ENCODE measurements around the gene CD276. TPM values are rescaled to one million over a fixed set of nuclear protein-coding genes. Genes with fewer than 3 reads are reported as not detected.

Gene CD276
- total and polyA plus RNA-seq, 2 experiments from 2014 or later, result 106 to 222 TPM

GRCh38 chr15:73655724-73656123, 28.5 kb upstream of the CD276 start:
- Histone ChIP-seq H3K9me2 (replicated peaks; ENCODE audit: insufficient read depth) (no peaks in the 10 kb centered on the region), H3K27me3 (no peaks in the 10 kb centered on the region), H2AFZ (no peak overlapping the region), H3K4me3 (no peak overlapping the region), H3K36me3 (replicated peaks; ENCODE audit: insufficient read depth, low read depth) (no peaks in the 10 kb centered on the region), H3K4me2 (no peak overlapping the region), H3K9me3 (ENCODE audit: low read depth) (no peaks in the 10 kb centered on the region), H3K4me1 (ENCODE audit: insufficient read depth) (no peaks in the 10 kb centered on the region), H3K27ac (no peak overlapping the region), H4K20me1 (ENCODE audit: insufficient read depth, poor library complexity, severe bottlenecking) (no peaks in the 10 kb centered on the region), H3K79me2 (no peaks in the 10 kb centered on the region)
- TF ChIP-seq EZH2phosphoT487 (IDR thresholded peaks at IDR 0.05; ENCODE audit: low read depth, severe bottlenecking, unreplicated experiment), result no peak
- no peak for TF ChIP-seq CTCF (IDR thresholded peaks at IDR 0.05; ENCODE audit: poor library complexity)
- TF ChIP-seq EZH2 (IDR thresholded peaks at IDR 0.05; ENCODE audit: borderline replicate concordance), result no peak
- no peak for DNase-seq (ENCODE audit: low spot score)
- 94% methylated on average over 2 of the region's 2 CpGs for WGBS (ENCODE audit: low lambda C conversion rate, missing lambda C conversion rate)

GRCh38 chr15:73658645-73659044, 25.5 kb upstream of the CD276 start:
- Histone ChIP-seq H3K4me3 (no peak overlapping the region), H4K20me1 (ENCODE audit: insufficient read depth, poor library complexity, severe bottlenecking) (no peaks in the 10 kb centered on the region), H3K27me3 (no peaks in the 10 kb centered on the region), H3K79me2 (no peaks in the 10 kb centered on the region), H3K4me1 (ENCODE audit: insufficient read depth) (no peaks in the 10 kb centered on the region), H3K9me2 (replicated peaks; ENCODE audit: insufficient read depth) (no peaks in the 10 kb centered on the region), H3K4me2 (no peak overlapping the region), H2AFZ (no peak overlapping the region), H3K36me3 (replicated peaks; ENCODE audit: insufficient read depth, low read depth) (no peaks in the 10 kb centered on the region), H3K27ac (no peak overlapping the region), H3K9me3 (ENCODE audit: low read depth) (no peaks in the 10 kb centered on the region)
- no peak for DNase-seq (ENCODE audit: low spot score)
- TF ChIP-seq EZH2phosphoT487 (IDR thresholded peaks at IDR 0.05; ENCODE audit: low read depth, severe bottlenecking, unreplicated experiment) (no peak), CTCF (IDR thresholded peaks at IDR 0.05; ENCODE audit: poor library complexity) (no peak)
- 89% methylated on average over 1 of the region's 1 CpG for WGBS (ENCODE audit: low lambda C conversion rate, missing lambda C conversion rate)

- TF ChIP-seq CTCF (IDR thresholded peaks at IDR 0.05; ENCODE audit: poor library complexity) (no peak), EZH2 (IDR thresholded peaks at IDR 0.05; ENCODE audit: borderline replicate concordance) (no peak), EZH2phosphoT487 (IDR thresholded peaks at IDR 0.05; ENCODE audit: low read depth, severe bottlenecking, unreplicated experiment) (no peak)
- Histone ChIP-seq H3K4me1 (ENCODE audit: insufficient read depth) (no peaks in the 10 kb centered on the region), H3K4me3 (no peak overlapping the region), H3K9me3 (ENCODE audit: low read depth) (no peaks in the 10 kb centered on the region), H2AFZ (no peak overlapping the region), H4K20me1 (ENCODE audit: insufficient read depth, poor library complexity, severe bottlenecking) (no peaks in the 10 kb centered on the region), H3K36me3 (replicated peaks; ENCODE audit: insufficient read depth, low read depth) (no peaks in the 10 kb centered on the region), H3K9me2 (replicated peaks; ENCODE audit: insufficient read depth) (no peaks in the 10 kb centered on the region), H3K4me2 (no peak overlapping the region), H3K27me3 (no peaks in the 10 kb centered on the region), H3K27ac (no peak overlapping the region), H3K79me2 (no peaks in the 10 kb centered on the region)
- no peak for DNase-seq (ENCODE audit: low spot score)
These were observed 23.7 kb upstream of the CD276 start for GRCh38 chr15:73660455-73660854.

GRCh38 chr15:73674587-73674986, 9.6 kb upstream of the CD276 start:
- no peaks in the 10 kb centered on the region for H3K9me3 ChIP-seq (ENCODE audit: low read depth)
- H3K27me3 ChIP-seq, result no peaks in the 10 kb centered on the region
- H3K4me1 ChIP-seq (ENCODE audit: insufficient read depth), result no peaks in the 10 kb centered on the region
- no peak overlapping the region for H3K27ac ChIP-seq
- H3K79me2 ChIP-seq, result no peaks in the 10 kb centered on the region
- H3K9me2 ChIP-seq (replicated peaks; ENCODE audit: insufficient read depth), result no peaks in the 10 kb centered on the region
- DNase-seq (ENCODE audit: low spot score), result no peak
- no peaks in the 10 kb centered on the region for H4K20me1 ChIP-seq (ENCODE audit: insufficient read depth, poor library complexity, severe bottlenecking)
- 97% methylated on average over 1 of the region's 1 CpG for WGBS (ENCODE audit: low lambda C conversion rate, missing lambda C conversion rate)
- TF ChIP-seq EZH2phosphoT487 (IDR thresholded peaks at IDR 0.05; ENCODE audit: low read depth, severe bottlenecking, unreplicated experiment), result no peak
- no peak for TF ChIP-seq CTCF (IDR thresholded peaks at IDR 0.05; ENCODE audit: poor library complexity)
- TF ChIP-seq EZH2 (IDR thresholded peaks at IDR 0.05; ENCODE audit: borderline replicate concordance), result no peak
- H3K36me3 ChIP-seq (replicated peaks; ENCODE audit: insufficient read depth, low read depth), result no peaks in the 10 kb centered on the region
- no peak overlapping the region for H3K4me2 ChIP-seq
- H2AFZ ChIP-seq, result no peak overlapping the region
- no peak overlapping the region for H3K4me3 ChIP-seq
